ENCODE data around the gene FAM3B.

FAM3B gene

GRCh38 chr21:41316200-41317062 lies at the start of gene FAM3B:
Gene FAM3B (plus strand): TSS chr21:41316801. CDS start chr21:41316880, 79 bp downstream.
- in situ Hi-C loops (cut with HindIII; ENCODE audit: low pct_unique_long_range_greater_than_20kb, low sequenced_read_pairs): no loop called here
- no peak for TF ChIP-seq JUND (IDR thresholded peaks at IDR 0.05; ENCODE audit: low read depth)
- DNase-seq (ENCODE audit: low read depth in 1 of 2, low spot score in 1 of 2): no peak

GRCh38 chr21:41267346-41267745 lies 49.3 kb upstream of the FAM3B start:
- no peak for DNase-seq (ENCODE audit: low read depth in 1 of 2, low spot score in 1 of 2)
- no peak for TF ChIP-seq JUND (IDR thresholded peaks at IDR 0.05; ENCODE audit: low read depth)
- in situ Hi-C loops (cut with HindIII; ENCODE audit: low pct_unique_long_range_greater_than_20kb, low sequenced_read_pairs): no loop called here

GRCh38 chr21:41269535-41269934 lies 47.1 kb upstream of the FAM3B start:
- no peak for DNase-seq (ENCODE audit: low read depth in 1 of 2, low spot score in 1 of 2)
- in situ Hi-C loops (cut with HindIII; ENCODE audit: low pct_unique_long_range_greater_than_20kb, low sequenced_read_pairs): no loop called here

GRCh38 chr21:41277196-41277595 lies 39.4 kb upstream of the FAM3B start:
- in situ Hi-C loops (cut with HindIII; ENCODE audit: low pct_unique_long_range_greater_than_20kb, low sequenced_read_pairs): no loop called here

More at GRCh38 chr21:41269535-41269934, 47.1 kb upstream of the FAM3B start:
- no peak for TF ChIP-seq JUND (IDR thresholded peaks at IDR 0.05; ENCODE audit: low read depth)

GRCh38 chr21:41277846-41278245 lies 38.8 kb upstream of the FAM3B start:
- in situ Hi-C loops (cut with HindIII; ENCODE audit: low pct_unique_long_range_greater_than_20kb, low sequenced_read_pairs): no loop called here
- no peak for DNase-seq (ENCODE audit: low read depth in 1 of 2, low spot score in 1 of 2)
- no peak for TF ChIP-seq JUND (IDR thresholded peaks at IDR 0.05; ENCODE audit: low read depth)

More at GRCh38 chr21:41277196-41277595, 39.4 kb upstream of the FAM3B start:
- no peak for DNase-seq (ENCODE audit: low read depth in 1 of 2, low spot score in 1 of 2)
- TF ChIP-seq JUND (IDR thresholded peaks at IDR 0.05; ENCODE audit: low read depth): no peak

GRCh38 chr21:41280115-41280919 lies 36.3 kb upstream of the FAM3B start:
- in situ Hi-C loops (cut with HindIII; ENCODE audit: low pct_unique_long_range_greater_than_20kb, low sequenced_read_pairs): no loop called here
- no peak for TF ChIP-seq JUND (IDR thresholded peaks at IDR 0.05; ENCODE audit: low read depth)

GRCh38 chr21:41282412-41282811 lies 34.2 kb upstream of the FAM3B start:
- DNase-seq (ENCODE audit: low read depth in 1 of 2, low spot score in 1 of 2): no peak
- TF ChIP-seq JUND (IDR thresholded peaks at IDR 0.05; ENCODE audit: low read depth): no peak
- in situ Hi-C loops (cut with HindIII; ENCODE audit: low pct_unique_long_range_greater_than_20kb, low sequenced_read_pairs): no loop called here

More at GRCh38 chr21:41280115-41280919, 36.3 kb upstream of the FAM3B start:
- no peak for DNase-seq (ENCODE audit: low read depth in 1 of 2, low spot score in 1 of 2)

GRCh38 chr21:41283211-41283818 lies 33.3 kb upstream of the FAM3B start:
- TF ChIP-seq JUND (IDR thresholded peaks at IDR 0.05; ENCODE audit: low read depth): no peak
- in situ Hi-C loops (cut with HindIII; ENCODE audit: low pct_unique_long_range_greater_than_20kb, low sequenced_read_pairs): no loop called here
- DNase-seq (ENCODE audit: low read depth in 1 of 2, low spot score in 1 of 2): peak; percentile 65 to 87

GRCh38 chr21:41289431-41289830 lies 27.2 kb upstream of the FAM3B start:
- TF ChIP-seq JUND (IDR thresholded peaks at IDR 0.05; ENCODE audit: low read depth): no peak
- in situ Hi-C loops (cut with HindIII; ENCODE audit: low pct_unique_long_range_greater_than_20kb, low sequenced_read_pairs): no loop called here
- DNase-seq (ENCODE audit: low read depth in 1 of 2, low spot score in 1 of 2): peak in 1 of 2 experiments; percentile 74

GRCh38 chr21:41290106-41290799 lies 26.3 kb upstream of the FAM3B start:
- no peak for TF ChIP-seq JUND (IDR thresholded peaks at IDR 0.05; ENCODE audit: low read depth)
- no peak for DNase-seq (ENCODE audit: low read depth in 1 of 2, low spot score in 1 of 2)
- in situ Hi-C loops (cut with HindIII; ENCODE audit: low pct_unique_long_range_greater_than_20kb, low sequenced_read_pairs): no loop called here

- no peak for DNase-seq (ENCODE audit: low read depth in 1 of 2, low spot score in 1 of 2)
- in situ Hi-C loops (cut with HindIII; ENCODE audit: low pct_unique_long_range_greater_than_20kb, low sequenced_read_pairs): no loop called here
- TF ChIP-seq JUND (IDR thresholded peaks at IDR 0.05; ENCODE audit: low read depth): no peak
Measured at GRCh38 chr21:41294548-41295231, 21.9 kb upstream of the FAM3B start.
